Neuron (in vitro differentiated cells): ENCODE data around the gene NDST1.

Experiments used
- H2AFZ ChIP-seq: one replicate; pipeline ENCODE4 v1.6.1; 2013; ENCODE audit warnings: low read depth, mild to moderate bottlenecking, inconsistent platforms, low read length, moderate library complexity
- H3K27me3 ChIP-seq: one replicate; pipeline ENCODE4 v1.6.1; 2013; ENCODE audit warnings: low read length; ENCODE audit not compliant: insufficient read depth
- H3K36me3 ChIP-seq: one replicate; pipeline ENCODE4 v1.6.1; 2013; ENCODE audit warnings: low read length; ENCODE audit not compliant: insufficient read depth
- H3K4me1 ChIP-seq: one replicate; pipeline ENCODE4 v1.6.1; 2013; ENCODE audit warnings: low read length; ENCODE audit not compliant: insufficient read depth
- H3K4me3 ChIP-seq: 2 replicates; pipeline ENCODE4 v1.5.1; 2013; ENCODE audit warnings: mild to moderate bottlenecking, low read length, moderate library complexity
- H3K9me3 ChIP-seq: one replicate; pipeline ENCODE4 v1.6.1; 2013; ENCODE audit warnings: low read length

NDST1 gene

DNA sequence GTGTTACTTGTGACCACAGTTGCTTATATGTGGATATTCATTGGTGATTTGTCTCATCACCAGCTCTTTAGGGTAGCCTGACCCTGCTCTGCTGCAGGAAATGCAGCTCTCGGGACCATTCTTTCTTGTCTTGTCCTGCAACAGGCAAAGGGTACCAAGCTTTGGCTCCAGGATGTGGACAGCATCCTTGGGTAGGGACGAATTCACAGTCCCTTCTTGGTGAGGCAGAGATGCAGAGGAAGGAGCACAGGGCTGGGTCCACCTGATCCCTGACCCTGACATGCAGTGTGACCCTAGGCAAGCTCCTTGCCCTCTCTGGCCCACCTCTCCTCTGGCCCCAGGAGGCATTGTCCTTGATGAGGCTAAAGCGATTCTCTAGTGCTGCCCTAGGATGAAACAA, 95.6 kb downstream of the NDST1 start:
- no peak overlapping the region for H3K4me3 ChIP-seq
- no peaks in the 10 kb centered on the region for H3K27me3 ChIP-seq
- no peak overlapping the region for H2AFZ ChIP-seq
- H3K9me3 ChIP-seq: no peaks in the 10 kb centered on the region
- no peaks in the 10 kb centered on the region for H3K36me3 ChIP-seq
- peaks cover 5% of the 10 kb centered on the region for H3K4me1 ChIP-seq

DNA sequence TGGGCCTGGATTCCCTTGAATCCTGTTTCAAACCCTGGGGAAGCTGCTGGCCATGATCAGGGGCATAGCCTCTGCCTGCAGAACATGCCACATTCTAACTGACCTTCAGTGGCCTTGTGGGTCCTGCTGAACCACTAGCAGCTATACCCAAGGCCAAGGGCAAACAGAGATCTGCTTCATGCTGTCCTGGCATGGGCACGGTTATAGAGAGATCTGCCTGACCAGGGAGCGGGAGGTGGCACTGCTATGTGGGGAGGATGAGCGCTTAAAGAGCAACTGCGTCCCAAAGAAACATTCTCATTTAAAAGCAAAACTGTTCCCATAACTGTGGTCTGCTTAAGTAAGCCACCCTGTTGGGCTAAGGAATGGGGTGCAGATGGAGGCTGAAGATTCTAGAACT, 96.1 kb downstream of the NDST1 start:
- no peaks in the 10 kb centered on the region for H3K27me3 ChIP-seq
- peaks cover 5% of the 10 kb centered on the region for H3K4me1 ChIP-seq
- no peaks in the 10 kb centered on the region for H3K36me3 ChIP-seq
- H3K9me3 ChIP-seq: no peaks in the 10 kb centered on the region
- no peak overlapping the region for H2AFZ ChIP-seq
- no peak overlapping the region for H3K4me3 ChIP-seq

DNA sequence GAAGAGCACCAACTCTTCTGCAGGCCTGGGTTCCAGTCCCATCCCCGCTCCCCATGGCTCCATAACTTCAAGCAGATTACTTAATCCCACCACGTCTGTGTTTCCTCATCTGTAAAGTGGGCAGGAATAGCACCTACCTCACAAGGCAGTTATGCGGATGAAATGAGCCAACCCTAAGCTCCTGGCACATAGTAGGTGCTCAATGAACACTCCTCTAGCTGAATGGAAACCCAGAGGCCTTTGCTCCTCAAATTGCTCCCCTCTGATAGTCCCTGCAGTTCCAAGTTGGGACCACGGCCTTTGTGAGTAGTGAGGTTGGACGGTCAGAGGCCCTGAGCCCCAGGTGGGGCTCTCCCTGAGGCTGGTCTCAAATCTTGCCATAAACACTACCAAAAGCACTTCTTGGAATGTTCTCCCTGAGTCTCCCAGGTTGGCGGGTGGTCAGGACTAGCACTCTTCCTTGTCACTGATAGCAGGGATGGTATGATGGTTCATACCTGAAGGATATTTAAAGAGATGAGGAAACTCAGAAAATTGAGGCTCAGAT, 97.0 kb downstream of the NDST1 start:
- Histone ChIP-seq H3K9me3 (no peaks in the 10 kb centered on the region), H3K4me3 (no peak overlapping the region), H2AFZ (no peak overlapping the region), H3K4me1 (peaks cover 7% of the 10 kb centered on the region), H3K36me3 (no peaks in the 10 kb centered on the region), H3K27me3 (no peaks in the 10 kb centered on the region)

DNA sequence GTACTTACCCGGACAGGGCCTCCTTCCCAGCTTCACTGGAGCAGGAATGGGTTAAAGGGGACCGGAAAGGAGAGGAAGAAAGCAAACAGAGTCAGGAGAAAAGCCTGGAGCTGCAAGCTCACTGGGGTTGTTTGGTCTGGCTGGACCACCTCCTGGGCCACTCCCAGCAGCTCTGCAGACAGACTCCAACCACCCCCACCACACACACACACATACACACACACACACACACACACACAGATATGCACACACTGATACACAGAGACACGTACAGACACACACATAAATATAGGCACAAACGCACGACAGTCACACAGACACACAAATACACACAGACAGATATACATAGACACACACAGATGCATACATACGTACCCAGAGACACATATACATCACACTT, 97.6 kb downstream of the NDST1 start:
- Histone ChIP-seq H3K36me3 (no peaks in the 10 kb centered on the region), H3K9me3 (no peaks in the 10 kb centered on the region), H3K4me1 (peaks cover 10% of the 10 kb centered on the region), H3K27me3 (no peaks in the 10 kb centered on the region), H3K4me3 (no peak overlapping the region), H2AFZ (no peak overlapping the region)

DNA sequence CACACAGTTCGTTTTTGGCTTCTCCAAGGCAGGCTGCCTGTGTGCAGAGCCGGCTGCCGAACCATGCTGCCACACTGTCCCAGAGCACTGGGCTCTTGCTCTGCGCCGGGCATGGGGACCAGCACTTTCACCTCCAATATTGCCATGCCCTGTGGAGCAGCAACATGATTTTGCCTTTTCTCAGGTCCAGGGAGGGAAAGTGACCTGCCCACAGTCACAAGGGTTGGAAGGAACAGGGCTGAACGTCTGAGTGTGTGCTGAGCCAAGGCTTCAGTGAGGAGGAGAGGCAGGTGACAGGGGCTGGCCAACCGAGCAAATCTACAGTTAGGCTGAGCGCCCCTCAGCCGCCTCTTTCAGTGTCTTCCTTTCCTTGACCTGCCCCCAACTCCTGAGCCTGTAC, 98.5 kb downstream of the NDST1 start:
- H3K27me3 ChIP-seq: no peaks in the 10 kb centered on the region
- H3K9me3 ChIP-seq: no peaks in the 10 kb centered on the region
- no peaks in the 10 kb centered on the region for H3K36me3 ChIP-seq
- H2AFZ ChIP-seq: no peak overlapping the region
- H3K4me1 ChIP-seq: peaks cover 10% of the 10 kb centered on the region
- no peak overlapping the region for H3K4me3 ChIP-seq

DNA sequence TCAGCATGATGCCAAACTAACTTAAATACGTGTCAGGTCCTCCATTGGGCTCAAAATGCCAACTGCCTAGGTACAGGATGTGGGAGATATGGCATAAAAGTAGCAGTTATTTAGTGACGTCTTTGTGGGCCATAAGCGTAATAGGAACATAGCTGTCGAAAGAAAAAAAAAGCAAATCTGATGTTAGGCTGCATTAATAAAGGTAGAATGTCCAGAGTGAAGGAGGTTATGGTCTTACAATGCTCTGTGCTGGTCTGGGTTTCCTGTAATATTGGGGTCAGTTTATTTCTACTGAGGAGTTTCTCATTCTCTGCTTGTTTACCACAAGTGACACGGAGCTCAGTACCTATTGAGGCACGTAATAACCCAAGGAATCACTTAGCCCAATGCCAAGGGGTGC, 99.2 kb downstream of the NDST1 start:
- no peaks in the 10 kb centered on the region for H3K27me3 ChIP-seq
- H3K4me1 ChIP-seq: peaks cover 10% of the 10 kb centered on the region
- no peaks in the 10 kb centered on the region for H3K36me3 ChIP-seq
- no peak overlapping the region for H2AFZ ChIP-seq
- no peaks in the 10 kb centered on the region for H3K9me3 ChIP-seq
- H3K4me3 ChIP-seq: no peak overlapping the region
